GM18909 (cell line): ENCODE measurements around the gene BRICD5.
"Not testable (repeated sequence)": the region's sequence is repeated elsewhere in the genome, so short reads cannot be mapped to it uniquely, and the experiment has no call there.

Experiments used
- ATAC-seq: cut with Tn5 transposase; IDR thresholded peaks from one replicate; pipeline ENCODE4 v1.9.1; 2021; ENCODE audit warnings: mild to moderate bottlenecking; ENCODE audit not compliant: unreplicated experiment, poor library complexity

The BRICD5 gene

DNA sequence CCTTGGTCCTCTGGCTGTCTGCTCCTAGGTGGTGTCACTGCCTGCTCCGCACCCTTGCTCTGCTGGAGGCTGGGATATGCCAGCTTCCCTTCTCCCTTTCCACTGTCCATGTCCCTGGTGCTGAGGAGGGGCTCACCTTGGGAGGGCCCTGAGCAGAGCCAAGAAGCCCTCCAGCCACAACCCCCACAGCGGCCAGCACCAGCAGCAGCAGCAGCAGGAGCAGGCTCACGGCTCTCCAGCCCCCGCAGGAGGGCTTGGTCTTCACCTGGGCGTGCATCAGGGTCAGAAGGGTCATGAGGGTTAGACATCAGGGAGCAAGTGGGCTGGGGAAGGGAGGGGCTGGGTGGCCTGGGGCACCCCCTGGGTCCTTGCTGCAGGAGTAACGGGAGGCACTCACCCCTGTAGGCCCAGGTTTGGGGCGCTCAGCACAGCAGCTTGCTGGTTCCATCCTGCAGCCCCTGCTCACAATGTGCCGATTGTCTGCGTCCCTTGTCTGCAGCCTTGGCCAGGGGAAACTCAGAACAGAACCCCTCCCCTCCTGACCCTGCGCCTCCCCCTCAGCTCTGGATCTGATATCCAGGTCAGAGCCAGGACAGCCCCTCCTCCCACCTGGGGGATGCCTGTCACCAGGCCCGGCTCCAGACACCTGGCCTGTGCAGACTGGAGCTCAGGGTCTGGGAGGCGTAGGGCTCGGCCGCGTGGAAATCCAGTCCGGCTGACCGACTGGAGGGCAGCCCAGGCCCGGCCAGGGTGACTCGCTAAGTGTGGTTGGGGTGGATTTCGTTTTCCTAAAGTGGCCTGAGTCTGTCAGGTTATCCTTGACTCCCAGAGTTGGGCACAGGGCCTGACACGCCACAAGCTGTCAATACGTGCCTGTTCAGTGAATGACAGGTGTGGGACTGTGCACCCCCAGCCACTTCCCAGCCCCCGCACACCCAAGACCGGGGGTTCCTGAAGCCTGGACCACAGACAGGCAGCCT, at the start of gene BRICD5:
TSS of gene BRICD5 (minus strand) at position 478 of the 980 bp plus-strand sequence. CDS start at position 448, 30 bp downstream.
- no peak for ATAC-seq

DNA sequence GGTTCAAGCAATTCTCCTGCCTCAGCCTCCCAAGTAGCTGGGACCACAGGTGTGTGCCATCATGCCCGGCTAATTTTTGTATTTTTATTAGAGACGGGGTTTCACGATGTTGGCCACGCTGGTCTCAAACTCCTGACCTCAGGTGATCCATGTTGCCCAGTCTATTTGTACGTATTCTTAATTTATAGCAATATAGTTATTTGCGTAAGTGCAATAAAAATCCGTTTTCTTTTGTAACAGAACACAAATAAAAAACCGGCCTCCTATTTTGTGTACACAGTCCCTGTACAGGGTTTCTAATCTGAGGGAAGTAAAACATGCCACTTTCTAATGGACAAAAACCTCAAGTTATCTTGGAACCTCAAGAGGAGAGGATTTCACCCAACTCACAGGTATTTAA, 49.6 kb upstream of the BRICD5 start:
- ATAC-seq, result no peak

DNA sequence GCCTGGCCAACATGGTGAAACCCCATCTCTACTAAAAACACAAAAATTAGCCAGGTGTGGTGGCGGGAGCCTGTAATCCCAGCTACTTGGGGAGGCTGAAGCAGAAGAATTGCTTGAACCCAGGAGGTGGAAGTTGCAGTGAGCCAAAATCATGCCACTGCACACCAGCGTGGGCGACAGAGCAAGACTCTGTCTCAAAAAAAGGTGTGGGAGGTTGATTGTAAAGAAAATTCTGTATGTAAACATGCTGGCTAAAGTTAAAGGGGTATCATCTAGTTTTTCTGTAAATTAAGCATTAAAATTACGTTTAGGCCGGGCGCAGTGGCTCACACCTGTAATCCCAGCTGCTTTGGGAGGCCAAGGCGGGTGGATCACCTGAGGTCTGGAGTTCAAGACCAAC, 47.9 kb upstream of the BRICD5 start:
- ATAC-seq, result not testable (repeated sequence)

DNA sequence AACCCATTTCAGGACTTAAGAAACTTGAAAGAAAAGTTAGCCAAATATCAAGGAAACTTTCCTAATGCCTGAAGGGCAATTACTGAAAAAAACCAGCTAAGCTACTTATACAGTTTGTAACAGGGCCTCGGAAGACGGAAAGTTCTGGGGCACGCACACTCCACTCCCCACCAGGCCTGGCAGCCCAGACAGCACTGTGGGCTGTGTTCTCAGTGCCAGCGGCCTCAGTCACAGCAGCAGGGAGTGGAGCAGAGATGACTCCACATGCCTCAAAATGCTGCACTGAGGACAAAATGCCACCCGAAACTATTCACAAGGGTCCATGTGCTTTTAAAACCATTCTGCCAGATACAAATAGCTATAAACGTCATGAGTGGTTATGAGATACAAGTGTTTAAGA, 47.1 kb upstream of the BRICD5 start:
- ATAC-seq, result no peak

DNA sequence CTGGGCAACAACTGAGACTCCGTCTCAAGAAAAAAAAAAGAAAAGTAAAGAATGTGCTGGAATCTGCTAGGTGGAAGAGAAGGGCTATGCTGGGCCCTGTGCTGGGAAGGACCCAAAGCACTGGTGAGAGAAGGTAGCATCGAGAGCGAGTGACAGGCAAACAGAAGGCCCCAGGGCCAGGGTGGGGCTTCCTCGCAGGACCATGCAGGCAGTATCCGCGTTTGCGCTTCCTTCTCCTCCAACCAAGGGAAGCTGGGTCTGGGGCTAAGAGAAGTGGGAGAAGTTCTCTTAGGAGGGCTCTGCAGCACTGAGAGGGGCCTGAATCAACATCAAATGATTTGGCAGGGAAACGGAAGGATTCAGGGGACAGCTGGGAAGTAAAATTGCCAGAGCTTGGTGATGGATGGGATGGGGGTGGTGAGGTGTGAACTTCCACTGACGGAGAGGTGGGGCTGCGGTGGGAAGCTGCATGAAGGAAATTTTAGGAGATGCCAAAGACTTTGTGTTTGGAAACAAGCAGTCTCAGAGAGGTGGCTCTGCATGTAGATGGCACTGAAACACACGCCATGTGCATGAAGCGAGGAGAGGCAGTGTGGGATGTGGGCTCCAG, 46.0 kb upstream of the BRICD5 start:
- no peak for ATAC-seq

DNA sequence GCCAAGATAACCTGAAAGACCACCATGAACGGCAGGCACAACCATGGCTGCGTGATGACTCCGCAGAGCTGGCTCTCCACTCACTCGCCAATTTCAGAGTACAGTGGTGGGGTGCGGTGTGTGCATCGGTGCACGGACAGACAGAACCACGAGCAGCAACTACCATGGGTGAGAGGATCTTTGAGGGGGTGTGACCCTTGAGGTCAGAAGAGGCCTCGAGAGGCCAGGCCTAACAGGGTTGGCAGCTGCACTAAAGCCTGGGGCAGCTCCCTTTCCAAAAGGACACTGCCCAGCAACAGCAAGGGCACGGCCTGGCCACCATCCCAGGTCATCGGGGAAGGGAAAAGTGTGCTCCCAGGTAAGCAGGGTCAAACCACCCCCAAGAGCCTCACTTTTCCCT, 42.6 kb upstream of the BRICD5 start:
- no peak for ATAC-seq

DNA sequence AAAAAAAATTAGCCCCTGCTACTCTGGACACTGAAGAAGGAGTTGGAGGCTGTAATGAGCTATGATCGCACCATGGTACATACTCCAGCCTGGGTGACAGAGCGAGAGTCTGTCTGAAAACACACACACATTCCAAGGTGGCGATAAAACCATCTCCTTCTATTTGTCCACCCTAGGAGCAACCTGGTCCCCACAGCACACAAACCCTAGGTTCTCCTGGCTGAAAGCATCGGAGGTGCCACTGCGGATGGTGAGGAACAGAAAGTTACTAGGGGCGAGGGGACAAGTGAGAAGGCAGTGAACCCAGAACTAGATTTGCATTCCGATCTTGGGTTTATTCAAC, 42.1 kb upstream of the BRICD5 start:
- ATAC-seq, result no peak

DNA sequence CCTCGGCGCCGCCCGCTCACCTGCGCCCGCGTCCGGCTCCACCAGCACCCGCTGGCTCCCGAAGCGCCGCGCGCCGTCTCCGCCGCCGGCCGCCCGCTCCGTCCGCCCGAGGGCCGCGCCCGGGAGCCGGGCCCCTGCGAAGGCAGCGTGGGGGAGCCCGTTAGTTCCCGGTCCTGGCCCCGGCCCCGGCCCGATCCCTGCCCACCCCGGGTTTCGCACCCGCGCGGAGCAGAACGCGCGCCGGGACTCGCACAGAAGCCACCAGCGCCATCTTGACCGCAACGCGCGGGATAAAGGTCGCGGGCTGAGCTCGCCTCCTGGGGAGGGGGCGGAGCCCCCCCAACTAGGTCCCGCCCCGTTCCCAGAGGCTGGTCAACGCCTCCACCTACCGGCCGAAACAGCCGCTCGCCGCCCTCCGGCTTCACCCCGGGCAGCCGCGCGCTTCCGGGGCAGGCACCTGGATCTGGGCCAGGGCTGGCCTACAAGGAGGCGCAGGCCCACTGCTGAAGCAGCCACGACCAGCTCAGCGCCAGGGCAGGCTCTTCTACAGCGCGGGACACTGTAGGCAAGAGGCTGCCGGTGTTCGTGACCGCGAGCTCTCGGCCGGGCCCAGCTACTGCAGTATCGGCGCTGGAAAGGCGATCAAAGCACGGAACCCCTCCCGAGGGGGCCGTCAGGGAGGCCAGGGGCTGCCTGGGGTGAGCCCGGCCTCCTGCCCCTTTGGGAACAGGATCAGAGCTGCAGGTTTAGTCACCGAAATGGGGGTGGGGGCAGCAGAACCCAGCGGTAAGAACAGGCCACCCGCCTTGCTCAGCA, 40.8 kb upstream of the BRICD5 start, which contains the start of gene ECI1:
TSS of gene ECI1 (minus strand) at position 292 of the 816 bp plus-strand sequence. CDS start at position 271, 21 bp downstream.
- peak; percentile 90 for ATAC-seq

DNA sequence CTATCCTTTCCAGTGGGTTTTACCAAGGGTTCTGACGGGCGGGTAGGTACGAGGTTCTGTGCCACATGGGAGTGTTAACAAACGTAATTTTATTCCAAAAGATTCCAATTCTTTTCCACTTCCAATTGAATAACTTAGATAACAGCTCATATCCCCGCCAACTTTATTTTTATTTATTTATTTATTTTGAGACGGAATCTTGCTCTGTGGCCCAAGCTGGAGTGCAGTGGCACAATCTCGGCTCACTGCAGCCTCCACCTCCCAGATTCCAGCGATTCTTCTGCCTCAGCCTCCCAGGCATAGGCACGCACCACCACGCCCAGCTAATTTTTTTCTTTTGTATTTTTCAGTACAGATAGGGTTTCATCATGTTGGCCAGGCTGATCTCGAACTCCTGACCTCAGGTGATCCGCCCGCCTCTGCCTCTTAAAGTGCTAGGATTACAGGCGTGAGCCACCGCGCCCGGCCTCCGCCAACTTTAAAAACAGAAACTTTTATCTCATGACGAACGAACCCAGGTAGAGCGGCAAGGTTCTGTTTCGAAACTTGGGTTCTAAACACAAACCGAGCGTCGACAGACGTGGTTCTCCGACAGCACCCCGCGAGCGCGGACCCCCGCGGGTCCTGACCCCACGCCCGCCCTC, 40.1 kb upstream of the BRICD5 start:
- no peak for ATAC-seq

DNA sequence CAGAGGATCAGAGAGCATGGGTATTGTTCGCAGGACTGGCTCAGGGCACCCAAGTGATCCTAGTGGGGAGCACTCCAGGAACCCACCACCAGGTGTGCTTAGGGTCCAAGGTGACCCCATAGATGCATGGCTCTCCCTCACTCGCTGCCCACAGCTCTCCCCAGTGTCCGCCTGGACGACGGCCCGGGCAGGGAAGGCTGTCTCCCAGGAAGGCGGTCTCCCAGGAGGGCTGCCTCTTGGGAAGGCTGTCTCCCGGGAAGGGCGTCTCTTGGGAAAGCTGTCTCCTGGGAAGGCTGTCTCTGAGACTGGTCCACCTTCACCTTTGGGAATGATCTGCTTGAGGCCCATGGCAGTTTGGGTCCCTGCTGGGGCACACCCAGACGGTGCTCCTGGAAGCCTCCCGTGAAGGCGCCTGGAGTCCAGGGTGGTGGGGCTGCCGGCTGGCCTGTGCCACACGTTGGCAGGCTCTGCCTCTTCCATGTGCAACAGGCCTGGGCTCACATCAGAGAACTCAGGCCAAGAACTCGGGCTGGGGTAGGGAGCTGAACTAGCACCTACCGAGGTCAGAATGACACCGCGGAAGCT, 35.7 kb upstream of the BRICD5 start:
- no peak for ATAC-seq

DNA sequence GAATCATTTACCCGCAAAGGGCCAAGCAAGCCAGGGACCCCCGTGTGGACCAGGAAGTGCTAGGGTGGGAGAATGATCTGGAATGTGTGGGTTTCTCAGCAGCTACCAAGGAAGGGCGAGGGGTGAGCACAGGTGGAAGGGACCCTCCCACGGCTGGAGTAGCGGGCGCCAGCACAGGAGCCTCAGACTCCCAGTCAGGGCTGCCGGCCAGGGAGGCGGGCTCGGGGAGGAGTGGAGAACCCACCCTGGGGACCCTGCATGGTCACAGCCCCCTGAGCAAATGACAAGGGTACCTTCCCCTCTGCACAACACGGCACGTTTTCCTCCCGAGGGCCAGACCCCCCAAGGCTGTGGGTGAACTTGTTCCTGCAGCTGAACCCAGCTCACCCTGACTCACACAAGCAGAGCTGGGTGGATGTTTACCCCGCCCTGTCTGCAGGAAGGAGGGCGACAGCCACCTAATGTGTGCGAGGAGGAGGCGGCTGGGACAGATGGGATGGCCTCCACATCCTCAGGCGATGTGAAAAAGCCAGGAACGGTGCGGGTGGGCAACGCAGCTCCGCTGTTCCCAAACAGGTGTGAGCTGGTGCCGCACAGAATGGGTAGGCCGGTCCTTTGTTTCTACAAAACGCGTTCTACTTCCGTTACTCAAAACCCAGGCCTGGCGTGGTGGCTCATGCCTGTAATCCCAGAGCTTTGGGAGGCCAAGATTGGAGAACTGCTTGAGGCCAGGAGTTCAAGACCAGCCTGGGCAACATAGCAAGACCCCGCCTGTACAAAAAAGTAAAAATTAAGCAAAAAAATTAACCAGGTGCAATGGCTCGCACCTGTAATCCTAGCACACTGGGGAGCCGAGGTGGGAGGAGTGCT, 34.5 kb upstream of the BRICD5 start:
- ATAC-seq, result no peak

DNA sequence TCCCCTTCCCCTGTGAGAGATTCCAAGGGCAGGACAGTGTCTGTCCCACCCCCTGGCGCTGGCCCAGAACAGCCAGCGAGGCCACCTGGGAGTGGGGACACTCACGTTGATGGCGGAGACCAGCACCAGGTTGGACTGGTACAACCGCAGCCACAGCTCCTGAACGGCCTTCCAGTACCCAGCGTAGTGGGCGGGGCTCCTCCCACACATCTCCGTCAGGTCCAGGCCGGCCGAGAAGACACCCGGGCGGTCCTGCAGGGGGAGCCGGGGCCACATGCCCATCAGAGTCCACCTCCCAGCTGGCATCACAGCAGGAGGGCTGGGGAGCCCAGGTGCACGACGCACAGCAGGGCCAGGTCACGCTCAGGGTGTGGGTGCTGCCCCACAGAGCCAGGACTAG, 33.6 kb upstream of the BRICD5 start:
- no peak for ATAC-seq

DNA sequence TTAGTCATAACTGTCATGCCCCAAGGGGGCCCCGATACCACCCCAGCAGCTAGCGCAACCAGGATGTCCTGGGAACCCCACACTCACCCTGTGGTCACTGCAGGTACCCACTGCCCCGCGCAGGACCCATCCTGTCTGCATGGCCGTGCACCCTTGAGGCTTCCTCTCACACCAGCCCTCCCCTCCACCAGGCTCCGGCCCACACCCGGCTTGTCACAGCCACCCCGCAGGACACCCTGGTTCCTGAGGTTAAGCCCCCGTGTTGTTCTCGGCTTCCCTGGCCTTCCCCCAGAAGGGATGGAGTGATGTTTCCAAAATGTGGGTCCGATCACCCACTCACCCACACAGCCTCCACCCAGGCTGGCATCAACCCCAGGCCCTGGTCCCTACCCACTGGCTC, 33.1 kb upstream of the BRICD5 start:
- no peak for ATAC-seq

DNA sequence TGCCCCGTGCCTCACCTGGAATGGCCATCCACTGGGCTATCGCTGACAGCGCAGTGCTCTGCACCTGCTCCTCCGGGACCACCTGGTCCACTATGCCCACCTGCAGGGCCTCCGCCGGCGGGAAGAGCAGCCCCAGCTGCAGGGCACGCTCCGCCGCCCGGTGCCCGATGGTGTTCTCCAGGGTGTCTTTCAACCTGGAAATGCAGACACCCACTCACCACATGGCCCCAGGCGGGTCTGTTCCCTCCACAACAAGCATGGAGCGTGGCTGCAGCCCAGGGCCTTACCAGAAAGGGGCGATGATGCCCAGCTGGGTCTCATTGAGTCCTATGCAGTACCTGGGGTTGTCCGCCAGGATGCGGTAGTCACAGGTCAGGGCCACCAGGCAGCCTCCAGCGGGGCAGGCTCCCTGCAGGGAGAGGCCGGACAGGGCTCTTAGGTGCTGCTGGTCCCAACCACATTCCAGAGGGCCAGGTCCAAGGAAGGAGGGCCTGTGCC, 32.4 kb upstream of the BRICD5 start:
- ATAC-seq, result no peak

DNA sequence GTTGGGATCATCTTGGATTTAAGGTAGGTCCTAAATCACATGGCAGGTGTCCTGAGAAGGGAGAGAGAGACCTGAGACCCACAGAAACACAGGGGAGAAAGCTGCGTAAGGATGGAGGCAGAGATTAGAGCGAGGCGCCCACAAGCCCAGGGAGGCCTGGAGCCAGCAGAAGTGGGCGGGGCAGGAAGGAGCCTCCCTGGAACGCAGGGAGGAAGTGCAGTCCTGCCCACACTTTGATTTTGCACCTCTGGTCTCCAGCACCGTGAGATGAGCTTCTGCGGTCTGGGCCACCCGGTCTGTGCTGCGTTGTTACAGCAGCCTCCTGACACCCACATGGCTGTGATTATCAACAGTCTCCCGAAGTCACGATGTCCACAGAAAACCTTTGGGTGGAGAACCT, 31.9 kb upstream of the BRICD5 start:
- ATAC-seq, result no peak

DNA sequence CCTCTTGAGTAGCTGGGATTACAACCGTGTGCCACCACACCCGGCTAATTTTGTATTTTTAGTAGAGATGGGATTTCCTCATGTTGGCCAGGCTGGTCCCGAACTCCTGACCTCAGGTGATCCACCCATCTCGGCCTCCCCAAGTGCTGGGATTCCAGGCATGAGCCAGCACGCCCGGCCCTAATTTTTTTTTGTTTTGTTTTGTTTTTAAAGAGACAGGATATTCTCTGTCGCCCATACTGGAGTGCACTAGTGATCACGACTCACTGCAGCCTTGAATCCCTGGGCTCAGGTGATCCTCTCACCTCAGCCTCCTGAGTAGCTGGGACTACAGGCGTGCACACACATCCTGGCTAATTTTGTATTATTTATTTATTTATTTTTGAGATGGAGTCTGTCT, 29.7 kb upstream of the BRICD5 start:
- not testable (repeated sequence) for ATAC-seq

DNA sequence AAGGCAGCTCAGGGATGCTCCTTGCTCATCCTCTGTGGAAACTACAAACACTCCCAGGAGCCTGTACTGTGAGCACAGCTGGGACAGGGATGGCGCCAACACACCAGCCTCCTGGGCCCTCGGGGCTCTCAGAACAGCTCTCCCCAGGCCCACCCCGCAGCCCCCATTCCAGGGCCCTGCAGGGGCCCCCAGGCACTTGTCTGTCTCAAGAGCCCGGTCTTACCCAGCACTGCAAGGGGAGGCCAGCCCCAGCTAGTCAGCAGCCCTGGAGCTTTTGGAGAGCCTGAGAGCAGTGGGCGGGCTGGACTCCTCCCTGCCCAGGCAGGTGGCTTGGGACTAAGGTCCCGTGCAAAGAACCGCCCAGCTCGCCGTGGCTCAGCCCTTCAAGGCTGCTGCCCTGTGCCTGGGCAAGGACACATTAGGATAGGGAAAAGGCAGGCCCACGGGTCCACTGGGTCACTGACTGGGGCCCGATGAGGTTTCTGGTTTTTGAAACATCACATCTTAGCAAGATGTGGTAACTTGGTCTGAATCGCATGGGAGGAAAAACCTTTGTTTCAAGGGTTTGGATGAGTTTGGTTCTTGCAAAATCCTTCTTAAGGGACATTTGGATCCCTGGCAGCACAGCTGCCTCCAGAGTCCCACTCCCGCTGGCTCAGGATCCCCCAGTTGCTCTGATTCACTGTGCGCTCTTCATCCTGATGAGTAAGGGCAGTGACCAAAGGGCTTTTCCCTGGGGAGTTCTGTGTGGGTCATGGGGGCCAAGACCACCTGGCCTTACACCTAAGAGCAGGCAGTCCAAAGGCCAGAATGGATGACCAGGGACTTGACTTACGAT, 28.4 kb upstream of the BRICD5 start:
- ATAC-seq, result no peak
